Measurements from ENCODE around the gene UAP1L1. TPM values are rescaled to one million over a fixed set of nuclear protein-coding genes. Genes with fewer than 3 reads are reported as not detected.

UAP1L1 gene
- total and polyA plus RNA-seq, 2 experiments from 2014 or later = 15.6 to 39.1 TPM

- Histone ChIP-seq H3K36me3 (replicated peaks; ENCODE audit: insufficient read depth, low read depth) (no peaks in the 10 kb centered on the region), H2AFZ (peak overlapping the region; percentile 94), H3K79me2 (peaks cover 3% of the 10 kb centered on the region), H3K9me3 (ENCODE audit: low read depth) (no peaks in the 10 kb centered on the region), H3K4me1 (ENCODE audit: insufficient read depth) (peaks cover 5% of the 10 kb centered on the region), H3K4me3 (peak overlapping the region; percentile 85), H3K9me2 (replicated peaks; ENCODE audit: insufficient read depth) (no peaks in the 10 kb centered on the region), H4K20me1 (ENCODE audit: insufficient read depth, poor library complexity, severe bottlenecking) (peaks cover 13% of the 10 kb centered on the region), H3K27ac (no peak overlapping the region), H3K4me2 (peak overlapping the region; percentile 100), H3K27me3 (peaks cover 29% of the 10 kb centered on the region)
- peak; percentile 55 for DNase-seq (ENCODE audit: low spot score)
- TF ChIP-seq EZH2phosphoT487 (IDR thresholded peaks at IDR 0.05; ENCODE audit: low read depth, severe bottlenecking, unreplicated experiment) = no peak
- peak; percentile 32 for TF ChIP-seq EZH2 (IDR thresholded peaks at IDR 0.05; ENCODE audit: borderline replicate concordance)
- WGBS (ENCODE audit: low lambda C conversion rate, missing lambda C conversion rate) = 6% methylated on average over 76 of the region's 96 CpGs
These were observed 31.8 kb upstream of the UAP1L1 start for GRCh38 chr9:137045294-137046087.

GRCh38 chr9:137046088-137046787, 31.1 kb upstream of the UAP1L1 start, which contains the start of gene NPDC1:
Gene NPDC1 (minus strand): TSS chr9:137046177. CDS start chr9:137045989, 188 bp downstream.
- no peak for TF ChIP-seq EZH2phosphoT487 (IDR thresholded peaks at IDR 0.05; ENCODE audit: low read depth, severe bottlenecking, unreplicated experiment)
- peak; percentile 79 for TF ChIP-seq CTCF (IDR thresholded peaks at IDR 0.05; ENCODE audit: poor library complexity)
- peak within 1 kb of the TSS; percentile 85 for H3K4me3 ChIP-seq
- H3K4me2 ChIP-seq = peak within 1 kb of the TSS; percentile 100
- H4K20me1 ChIP-seq (ENCODE audit: insufficient read depth, poor library complexity, severe bottlenecking) = peaks cover 13% of the 10 kb centered on the region
- H3K9me3 ChIP-seq (ENCODE audit: low read depth) = no peaks in the 10 kb centered on the region
- no peaks in the 10 kb centered on the region for H3K36me3 ChIP-seq (replicated peaks; ENCODE audit: insufficient read depth, low read depth)
- WGBS (ENCODE audit: low lambda C conversion rate, missing lambda C conversion rate) = 2% methylated on average over 38 of the region's 57 CpGs
- H2AFZ ChIP-seq = peak within 1 kb of the TSS; percentile 94
- peaks cover 3% of the 10 kb centered on the region for H3K79me2 ChIP-seq
- H3K27ac ChIP-seq = no peak within 1 kb of the TSS
- H3K27me3 ChIP-seq = peaks cover 32% of the 10 kb centered on the region
- H3K4me1 ChIP-seq (ENCODE audit: insufficient read depth) = peaks cover 5% of the 10 kb centered on the region
- peak; percentile 94 for DNase-seq (ENCODE audit: low spot score)
- H3K9me2 ChIP-seq (replicated peaks; ENCODE audit: insufficient read depth) = no peaks in the 10 kb centered on the region

GRCh38 chr9:137048655-137049543, 28.4 kb upstream of the UAP1L1 start:
- H3K4me1 ChIP-seq (ENCODE audit: insufficient read depth) = peaks cover 13% of the 10 kb centered on the region
- H3K4me3 ChIP-seq = no peak overlapping the region
- no peaks in the 10 kb centered on the region for H3K9me3 ChIP-seq (ENCODE audit: low read depth)
- H3K79me2 ChIP-seq = no peaks in the 10 kb centered on the region
- H3K36me3 ChIP-seq (replicated peaks; ENCODE audit: insufficient read depth, low read depth) = no peaks in the 10 kb centered on the region
- peaks cover 8% of the 10 kb centered on the region for H4K20me1 ChIP-seq (ENCODE audit: insufficient read depth, poor library complexity, severe bottlenecking)
- no peak overlapping the region for H3K4me2 ChIP-seq
- H3K9me2 ChIP-seq (replicated peaks; ENCODE audit: insufficient read depth) = no peaks in the 10 kb centered on the region
- peaks cover 48% of the 10 kb centered on the region for H3K27me3 ChIP-seq
- H2AFZ ChIP-seq = no peak overlapping the region
- TF ChIP-seq CTCF (IDR thresholded peaks at IDR 0.05; ENCODE audit: poor library complexity) = no peak
- no peak for TF ChIP-seq EZH2phosphoT487 (IDR thresholded peaks at IDR 0.05; ENCODE audit: low read depth, severe bottlenecking, unreplicated experiment)
- no peak for TF ChIP-seq EZH2 (IDR thresholded peaks at IDR 0.05; ENCODE audit: borderline replicate concordance)
- DNase-seq (ENCODE audit: low spot score) = no peak
- 85% methylated on average over 23 of the region's 72 CpGs for WGBS (ENCODE audit: low lambda C conversion rate, missing lambda C conversion rate)
- H3K27ac ChIP-seq = no peak overlapping the region

Measured in hepatocyte (in vitro differentiated cells).